ENCODE data around the gene TBX2. TPM values are rescaled to one million over a fixed set of nuclear protein-coding genes. Genes with fewer than 3 reads are reported as not detected.

TBX2 gene
- total RNA-seq, 1 experiment from 2014 or later, result 6.2 TPM

GRCh38 chr17:61385577-61386236 is 13.9 kb upstream of the TBX2 start:
- no peak for DNase-seq (ENCODE audit: low spot score)
- in situ Hi-C loops (cut with HindIII; ENCODE audit: low sequenced_read_pairs), result no loop called here

GRCh38 chr17:61386251-61386650 is 13.4 kb upstream of the TBX2 start:
- DNase-seq (ENCODE audit: low spot score), result no peak
- in situ Hi-C loops (cut with HindIII; ENCODE audit: low sequenced_read_pairs), result no loop called here

- no peak for DNase-seq (ENCODE audit: low spot score)
- in situ Hi-C loops (cut with HindIII; ENCODE audit: low sequenced_read_pairs), result no loop called here
Measured at GRCh38 chr17:61387011-61387410, 12.6 kb upstream of the TBX2 start.

- DNase-seq (ENCODE audit: low spot score), result no peak
- in situ Hi-C loops (cut with HindIII; ENCODE audit: low sequenced_read_pairs), result no loop called here
Measured at GRCh38 chr17:61387511-61388305, 11.9 kb upstream of the TBX2 start.

DNA sequence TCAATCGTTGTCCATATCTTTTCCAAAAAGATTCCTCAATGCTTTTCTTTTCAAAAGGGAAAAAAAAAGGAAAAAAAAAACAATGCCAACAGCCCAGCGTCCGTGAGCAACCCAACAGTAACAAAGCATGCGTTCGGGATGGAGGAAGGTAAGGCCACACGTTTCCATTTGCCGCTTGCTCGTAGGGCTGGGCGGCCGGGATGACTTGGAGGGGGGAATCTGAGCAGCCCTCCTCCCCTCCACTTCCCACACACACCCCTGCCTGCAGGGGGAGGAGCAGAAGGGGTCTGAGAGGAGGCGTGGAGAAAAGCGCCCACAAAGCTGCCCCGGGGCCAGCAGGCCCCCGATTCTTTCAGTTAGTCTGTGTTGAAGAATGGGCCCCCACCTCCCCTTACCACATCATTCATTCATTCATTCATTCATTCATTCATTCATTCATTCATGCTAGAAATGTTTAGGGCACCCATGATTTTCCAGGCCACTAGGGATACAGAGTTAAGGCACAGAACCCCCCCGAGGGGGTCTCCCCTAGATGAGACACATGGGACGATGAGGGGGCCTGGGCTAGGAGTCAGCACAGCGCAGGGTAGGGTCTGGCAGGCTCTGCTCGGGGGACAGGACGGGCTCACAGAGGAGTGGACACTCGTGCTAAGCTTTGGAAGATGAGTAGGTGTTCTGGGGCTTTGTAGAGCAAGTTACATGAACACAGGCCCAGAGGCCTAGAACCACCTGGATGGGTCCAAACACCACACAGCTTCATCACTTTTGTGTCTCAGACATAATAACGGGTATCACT is 10.9 kb upstream of the TBX2 start:
- in situ Hi-C loops (cut with HindIII; ENCODE audit: low sequenced_read_pairs), result no loop called here
- DNase-seq (ENCODE audit: low spot score), result no peak

DNA sequence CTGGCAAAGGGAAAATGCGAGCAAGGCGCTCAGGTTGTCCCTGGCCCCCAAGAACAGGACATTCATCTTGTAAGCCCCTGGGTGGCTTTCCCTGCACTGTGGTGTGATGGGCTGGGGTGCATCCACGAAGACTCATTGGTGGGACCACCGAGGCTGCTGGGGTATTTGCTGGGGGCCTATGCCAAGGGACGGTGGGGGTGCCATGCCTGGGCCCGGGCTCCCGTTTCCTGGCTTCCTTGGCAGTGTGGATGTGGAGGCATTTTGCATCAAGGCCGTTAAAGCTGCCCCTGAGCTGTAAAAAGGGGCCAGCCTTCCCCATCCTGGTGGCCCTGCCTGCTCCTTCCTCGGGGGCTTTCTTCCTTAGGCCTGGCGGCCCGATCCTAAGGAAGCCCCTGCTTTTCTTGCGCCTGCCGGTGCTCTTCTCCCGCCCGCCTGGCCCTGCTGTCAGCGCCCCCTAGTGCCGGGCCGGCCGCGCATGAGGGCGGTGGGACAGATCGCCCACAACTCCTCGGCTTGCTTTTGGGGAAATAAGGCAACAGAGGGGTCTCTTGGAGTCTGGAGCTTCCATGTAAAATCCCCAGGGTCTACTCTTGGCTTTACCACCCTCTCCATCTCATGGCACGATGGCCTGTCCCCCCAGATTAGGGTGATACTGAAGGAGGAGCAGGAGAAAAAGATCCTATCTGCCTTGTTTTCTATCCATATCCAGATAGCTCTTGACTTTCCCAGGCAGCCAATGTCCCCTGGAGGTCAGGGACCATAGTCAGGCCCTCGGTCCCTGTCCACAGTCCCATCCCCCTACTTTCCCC is 9.8 kb upstream of the TBX2 start:
- in situ Hi-C loops (cut with HindIII; ENCODE audit: low sequenced_read_pairs), result no loop called here
- DNase-seq (ENCODE audit: low spot score), result no peak

DNA sequence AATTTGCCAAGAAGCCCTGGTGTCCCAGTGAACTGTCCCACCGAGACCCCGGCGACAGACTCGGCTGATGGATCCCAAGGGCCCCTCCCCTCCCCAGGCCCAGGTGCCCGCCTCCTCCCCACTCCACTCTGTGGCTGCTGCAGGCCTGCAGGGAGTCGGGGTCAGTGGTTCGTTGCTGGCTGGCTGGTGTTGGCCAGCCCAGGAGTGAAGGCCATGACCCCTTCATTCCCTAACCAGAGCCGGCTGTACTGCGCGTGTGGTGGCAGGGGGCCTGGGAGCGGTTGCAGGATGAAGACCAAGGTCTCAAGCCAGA is 9.2 kb upstream of the TBX2 start:
- no peak for DNase-seq (ENCODE audit: low spot score)
- in situ Hi-C loops (cut with HindIII; ENCODE audit: low sequenced_read_pairs), result no loop called here

DNA sequence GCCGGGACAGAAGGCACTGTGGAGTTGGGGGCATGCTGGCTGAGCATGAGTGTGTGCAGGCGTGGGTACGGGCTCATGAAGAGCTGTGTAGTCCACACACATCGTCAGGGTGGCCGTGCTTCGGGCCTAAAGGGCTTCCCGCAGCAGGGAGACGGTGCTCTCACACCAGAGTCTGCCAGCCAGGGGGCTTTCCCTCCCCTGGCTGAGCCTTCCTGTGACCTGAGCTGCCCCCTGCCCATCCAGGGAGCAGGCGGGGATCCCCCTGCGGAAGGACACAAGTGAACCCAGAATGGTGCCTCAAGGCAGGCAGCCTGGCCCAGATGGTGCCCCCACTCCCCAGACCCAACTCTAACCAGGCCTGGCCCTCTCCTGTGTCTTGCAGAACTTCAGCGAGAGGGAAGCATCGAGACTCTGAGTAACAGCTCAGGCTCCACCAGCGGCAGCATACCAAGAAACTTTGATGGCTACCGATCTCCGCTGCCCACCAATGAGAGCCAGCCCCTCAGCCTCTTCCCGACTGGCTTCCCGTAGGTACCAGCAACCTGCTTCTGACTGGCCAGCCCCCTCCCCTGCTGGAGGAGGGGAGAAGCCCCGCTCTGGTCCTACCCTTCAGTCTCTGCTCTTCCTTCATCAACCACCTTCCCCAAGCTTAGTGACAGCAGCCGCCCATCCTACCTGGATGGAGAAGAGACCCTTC is 7.9 kb upstream of the TBX2 start:
- no peak for DNase-seq (ENCODE audit: low spot score)
- in situ Hi-C loops (cut with HindIII; ENCODE audit: low sequenced_read_pairs), result no loop called here

GRCh38 chr17:61392679-61393078 is 7.0 kb upstream of the TBX2 start:
- in situ Hi-C loops (cut with HindIII; ENCODE audit: low sequenced_read_pairs), result no loop called here
- no peak for DNase-seq (ENCODE audit: low spot score)

DNA sequence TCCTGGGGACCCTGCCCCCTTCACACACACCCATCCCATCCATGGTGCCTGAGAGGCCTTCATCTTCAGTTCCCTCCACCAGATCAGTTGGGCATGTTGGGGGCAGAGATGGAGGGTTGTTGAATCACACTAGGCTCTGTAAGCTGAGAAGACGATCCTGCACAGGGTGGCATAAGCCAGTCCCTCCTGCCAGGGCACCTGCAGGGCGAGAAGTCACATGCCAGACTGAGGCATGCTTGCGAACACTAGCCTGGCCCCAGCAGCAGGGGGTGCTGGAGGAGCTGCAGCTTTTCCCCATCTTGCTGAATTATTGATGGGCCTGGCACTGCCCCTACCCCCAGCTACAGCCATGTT is 6.1 kb upstream of the TBX2 start:
- in situ Hi-C loops (cut with HindIII; ENCODE audit: low sequenced_read_pairs), result no loop called here
- no peak for DNase-seq (ENCODE audit: low spot score)

- DNase-seq (ENCODE audit: low spot score), result no peak
- in situ Hi-C loops (cut with HindIII; ENCODE audit: low sequenced_read_pairs), result no loop called here
Measured at GRCh38 chr17:61393904-61394629, 5.6 kb upstream of the TBX2 start.

- in situ Hi-C loops (cut with HindIII; ENCODE audit: low sequenced_read_pairs), result no loop called here
- no peak for DNase-seq (ENCODE audit: low spot score)
Measured at GRCh38 chr17:61394630-61395408, 4.8 kb upstream of the TBX2 start.

DNA sequence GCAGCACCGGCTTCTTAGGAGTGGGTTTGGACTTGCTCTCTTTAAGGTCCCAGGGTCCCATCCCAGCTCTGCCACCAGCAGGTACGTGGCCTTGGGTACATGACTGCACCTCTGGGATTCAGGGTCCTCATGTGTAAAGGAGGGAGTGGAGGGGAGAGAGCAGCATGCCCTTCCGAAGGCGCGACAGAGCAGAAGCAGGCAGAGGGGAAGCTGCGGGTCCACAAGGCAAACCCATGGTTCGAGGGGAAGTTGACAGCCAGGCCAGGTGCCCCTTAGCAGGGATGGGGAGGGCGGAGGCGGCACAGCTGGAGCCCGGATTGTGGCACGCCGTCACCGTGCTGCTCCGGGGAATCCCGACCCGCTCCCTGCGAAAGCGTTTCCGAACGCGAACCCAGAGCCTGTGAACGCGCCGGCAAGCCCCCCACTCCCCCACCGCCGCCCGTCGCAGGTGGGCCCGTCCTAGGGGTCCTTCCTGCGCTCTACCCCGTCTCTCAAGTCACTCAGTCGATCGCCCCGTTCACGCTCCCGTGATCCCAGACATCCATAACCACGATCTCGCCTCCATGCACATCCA is 4.1 kb upstream of the TBX2 start:
- in situ Hi-C loops (cut with HindIII; ENCODE audit: low sequenced_read_pairs), result no loop called here
- no peak for DNase-seq (ENCODE audit: low spot score)

DNA sequence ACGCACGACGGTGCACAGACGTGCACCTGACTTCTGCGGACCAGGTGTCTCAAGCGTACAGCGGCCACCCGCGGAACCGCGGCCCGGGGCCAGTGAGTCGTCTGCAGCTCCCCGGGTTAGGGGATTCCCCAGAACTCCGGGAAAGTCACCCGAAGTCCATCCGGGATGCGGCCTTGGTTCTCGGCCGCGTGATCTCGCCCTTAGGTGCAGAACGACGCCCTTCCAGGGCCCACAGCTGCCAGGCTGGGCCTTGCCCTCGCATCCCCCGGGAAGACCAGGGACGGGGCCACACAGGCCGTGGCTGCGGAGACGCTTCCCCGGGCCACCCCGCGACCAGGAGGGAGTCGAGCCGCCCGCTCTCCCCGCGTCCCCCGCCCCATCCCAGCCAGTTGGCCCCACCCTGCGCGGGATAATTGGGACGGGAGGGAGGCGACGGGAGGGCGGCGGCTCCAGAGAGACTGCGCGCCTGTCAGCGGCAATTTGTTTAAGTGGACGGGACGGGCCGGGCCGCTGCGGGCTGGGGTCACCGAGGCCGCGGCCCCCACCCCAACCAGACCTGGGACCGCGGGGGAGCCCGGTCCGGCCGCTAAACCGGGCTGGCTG is 3.6 kb upstream of the TBX2 start:
- DNase-seq (ENCODE audit: low spot score), result no peak
- in situ Hi-C loops (cut with HindIII; ENCODE audit: low sequenced_read_pairs), result no loop called here

- in situ Hi-C loops (cut with HindIII; ENCODE audit: low sequenced_read_pairs), result no loop called here
- DNase-seq (ENCODE audit: low spot score), result no peak
Measured at GRCh38 chr17:61396586-61397085, 3.0 kb upstream of the TBX2 start.

GRCh38 chr17:61397086-61397842 is 2.4 kb upstream of the TBX2 start:
- in situ Hi-C loops (cut with HindIII; ENCODE audit: low sequenced_read_pairs), result no loop called here
- DNase-seq (ENCODE audit: low spot score), result no peak

Measured in G401 (cell line).